GM18867 (cell line): ENCODE measurements around the gene HSD17B2.

Experiments
- ATAC-seq: cut with Tn5 transposase; IDR thresholded peaks from one replicate; pipeline ENCODE4 v1.9.1; 2021; ENCODE audit warnings: mild to moderate bottlenecking, moderate library complexity; ENCODE audit not compliant: unreplicated experiment

Gene HSD17B2

DNA sequence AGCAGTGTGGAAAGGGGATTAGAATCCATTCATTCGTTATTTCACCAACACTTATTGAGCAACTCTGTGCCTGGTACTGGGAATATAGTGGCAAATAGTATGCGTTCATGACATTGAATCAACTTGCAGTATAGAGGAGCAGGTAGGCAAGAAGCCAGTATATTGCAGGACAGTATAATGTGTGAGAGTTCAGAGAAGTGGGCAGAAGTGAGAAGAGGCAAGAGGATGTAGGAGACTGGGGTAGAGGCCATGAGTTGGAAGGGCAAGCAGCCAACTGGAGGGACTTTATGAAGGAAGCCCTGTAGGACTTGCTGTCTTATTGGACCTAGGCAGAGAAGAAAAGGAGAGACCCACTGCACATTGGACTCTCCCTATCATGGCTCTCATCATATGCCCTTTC is 12.3 kb downstream of the HSD17B2 start:
- no peak for ATAC-seq

GRCh38 chr16:82047787-82048186 is 12.7 kb downstream of the HSD17B2 start:
- no peak for ATAC-seq

- ATAC-seq = no peak
Measured at GRCh38 chr16:82049484-82049883, 14.4 kb downstream of the HSD17B2 start.

- no peak for ATAC-seq
Measured at GRCh38 chr16:82050506-82050905, 15.5 kb downstream of the HSD17B2 start.

- ATAC-seq = no peak
Measured at GRCh38 chr16:82050909-82051357, 15.9 kb downstream of the HSD17B2 start.

GRCh38 chr16:82051656-82052055 is 16.6 kb downstream of the HSD17B2 start:
- ATAC-seq = no peak

GRCh38 chr16:82055117-82055516 is 20.1 kb downstream of the HSD17B2 start:
- no peak for ATAC-seq

- no peak for ATAC-seq
Measured at GRCh38 chr16:82055728-82056549, 20.9 kb downstream of the HSD17B2 start.

- no peak for ATAC-seq
Measured at GRCh38 chr16:82056550-82056896, 21.5 kb downstream of the HSD17B2 start.

DNA sequence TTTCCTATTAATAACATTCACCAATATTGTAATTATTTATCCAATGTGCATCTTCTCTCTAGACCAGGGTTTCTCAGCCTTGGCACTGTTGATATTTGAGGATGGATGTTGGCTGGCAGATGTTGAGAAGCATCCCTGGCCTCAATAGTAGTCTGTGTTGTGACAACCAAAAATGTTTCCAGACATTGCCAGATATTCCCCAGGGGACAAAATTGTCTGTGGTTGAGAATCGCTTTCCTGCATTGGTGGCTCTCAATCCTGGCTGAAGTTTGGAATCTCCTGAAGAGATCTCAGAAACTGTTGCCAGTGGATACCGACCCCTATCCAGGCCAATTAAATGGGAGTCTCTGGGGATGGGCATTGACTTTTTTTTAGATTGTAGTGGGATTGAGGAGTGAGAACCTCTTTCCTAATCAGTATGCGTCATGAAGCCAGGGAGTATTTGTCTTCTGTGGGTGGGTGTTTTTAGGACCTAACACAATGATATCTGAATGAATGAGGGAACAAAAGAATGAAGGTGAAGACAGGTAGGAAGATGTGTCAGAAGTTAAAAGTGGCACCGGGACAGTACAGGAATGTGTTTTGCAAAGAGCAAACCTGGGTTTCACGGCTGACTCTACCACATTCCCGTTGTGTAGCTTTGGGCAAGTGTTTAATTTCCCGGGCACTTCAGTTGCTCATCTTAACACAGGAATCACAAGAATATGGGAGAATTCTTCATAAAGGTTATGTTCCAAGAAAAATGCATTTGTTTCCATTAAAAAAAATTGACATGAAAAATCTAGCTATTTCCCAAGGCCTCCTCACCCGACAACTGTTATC is 24.3 kb downstream of the HSD17B2 start:
- ATAC-seq = no peak

DNA sequence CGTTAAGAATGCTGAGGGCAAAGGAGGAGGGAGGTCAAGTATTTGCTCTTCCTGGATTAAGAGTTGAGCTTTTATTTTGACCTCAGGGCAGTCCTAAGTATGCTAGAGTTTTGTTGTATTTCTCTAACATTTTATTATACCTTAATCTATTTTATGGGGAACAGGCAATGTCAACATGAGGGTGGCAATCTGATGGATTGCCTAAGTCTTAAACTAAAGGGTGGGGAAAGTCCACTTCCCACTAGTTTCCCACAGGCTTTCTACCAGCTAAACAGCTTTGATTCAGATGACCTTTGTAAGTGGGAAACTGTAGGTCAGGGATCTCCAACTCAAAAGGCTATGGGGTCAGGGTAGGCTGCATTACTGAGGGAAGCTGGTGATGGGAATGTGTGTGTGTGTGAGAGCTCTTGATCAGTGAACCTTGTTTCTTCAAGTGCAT is 24.9 kb downstream of the HSD17B2 start:
- ATAC-seq = no peak

DNA sequence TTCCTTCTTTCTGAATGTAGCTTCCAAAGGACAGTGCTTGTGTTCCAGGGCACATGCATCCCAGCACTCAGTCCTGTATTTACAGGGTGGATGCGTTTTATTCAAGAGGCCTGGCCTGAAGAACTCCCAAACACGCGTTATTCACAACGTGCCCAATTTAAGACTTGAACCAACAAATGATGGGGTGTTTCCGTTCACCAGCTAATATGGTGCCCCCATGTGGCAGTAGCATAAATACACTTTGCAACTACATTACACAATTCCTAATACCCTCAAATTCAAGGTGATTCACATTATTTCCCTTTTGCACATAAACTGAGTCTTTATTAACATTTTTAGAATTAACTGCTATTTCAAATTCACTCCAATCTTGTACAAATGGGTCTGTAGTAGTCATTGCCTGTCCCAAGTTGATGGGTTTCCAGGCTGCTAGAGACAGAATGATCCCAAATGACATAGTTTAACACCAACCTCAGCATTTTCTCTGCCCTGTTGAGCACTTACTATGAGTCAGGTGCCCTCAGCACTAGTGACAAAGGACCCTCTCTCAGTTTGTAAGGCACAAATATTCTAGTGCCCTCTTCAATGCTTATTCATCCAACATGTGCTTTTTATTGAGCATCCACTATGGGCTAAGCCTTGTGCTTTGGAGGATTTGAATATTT is 26.9 kb downstream of the HSD17B2 start:
- ATAC-seq = no peak

- ATAC-seq = no peak
Measured at GRCh38 chr16:82062645-82063058, 27.6 kb downstream of the HSD17B2 start.

GRCh38 chr16:82063456-82064082 is 28.5 kb downstream of the HSD17B2 start:
- ATAC-seq = no peak

- no peak for ATAC-seq
Measured at GRCh38 chr16:82067042-82067803, 32.2 kb downstream of the HSD17B2 start.

- no peak for ATAC-seq
Measured at GRCh38 chr16:82067804-82068325, 32.8 kb downstream of the HSD17B2 start.

- no peak for ATAC-seq
Measured at GRCh38 chr16:82070656-82071369, 35.8 kb downstream of the HSD17B2 start.

DNA sequence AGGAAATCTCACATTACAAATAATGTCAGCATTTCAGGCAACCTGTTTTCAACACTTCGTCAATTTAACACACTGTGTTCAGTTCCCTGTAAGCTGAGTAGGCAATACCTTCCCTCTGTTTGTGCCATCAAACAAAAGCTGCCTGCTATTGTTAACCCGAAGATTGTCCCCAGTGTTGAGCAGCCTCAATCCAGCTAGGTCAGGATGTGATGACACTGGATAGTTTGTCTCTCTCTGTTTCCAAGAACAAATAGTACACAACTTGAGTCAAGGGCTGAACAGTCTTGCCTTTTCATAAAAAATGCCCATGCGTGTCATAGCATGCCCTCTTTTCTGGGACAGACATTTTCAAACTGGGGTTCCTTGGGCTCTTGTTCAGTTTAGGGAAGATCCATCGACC is 36.4 kb downstream of the HSD17B2 start:
- ATAC-seq = no peak

- no peak for ATAC-seq
Measured at GRCh38 chr16:82072313-82072712, 37.3 kb downstream of the HSD17B2 start.
